K562 (cell line): ENCODE data around the gene CAMSAP2. TPM values are rescaled to one million over a fixed set of nuclear protein-coding genes. Genes with fewer than 3 reads are reported as not detected.

ENCODE experiments used
- ATAC-seq: fragments of 200-7000 bp; cut with Tn5 transposase; 3 replicates; pipeline ENCODE4 v1.9.1; 2020; ENCODE audit warnings: moderate library complexity
- BruUV-seq: library from RNA; stranded (reverse); fragments of 400-500 nt; replicated peaks from 2 replicates; lab custom pipeline; 2021; lab: Mats Ljungman, UMichigan
- CTCF ChIA-PET: fragments of 300-600 bp; formaldehyde crosslinking; extraction: SDS; loops from one replicate; lab custom pipeline; 2021; ENCODE audit warnings: low intra/inter-chr PET ratio; lab: Yijun Ruan, JAX
- POLR2A ChIA-PET: fragments of 300-600, 350-650 bp; sonication (Branson Sonifier 250); formaldehyde crosslinking; extraction: SDS; loops from one replicate; lab custom pipeline; 2021; ENCODE audit warnings: antibody characterized with exemption, inconsistent platforms; lab: Yijun Ruan, JAX
- DNase-seq, 4 experiments: peaks; one replicate each; pipeline versions ENCODE4 v3.0.0 to v3.0.0-alpha.2; 2011 to 2018; ENCODE audit warnings: low spot score in 3 of 4, mixed read lengths in 3 of 4; ENCODE audit errors: extremely low read depth in 1 of 4
- FAIRE-seq: peaks from 2 replicates; lab custom pipeline; 2011; peaks lifted over from hg19 to GRCh38; lab: Jason Lieb, UNC
- H2AFZ ChIP-seq: 2 replicates; pipeline ENCODE4 v1.6.0; 2011; ENCODE audit warnings: low read depth, low read length, control low read depth, inconsistent platforms
- H3K27ac ChIP-seq: fragments of 200-600 bp; 3 replicates; pipeline ENCODE4 v1.8.0; 2011; ENCODE audit warnings: low read depth, mild to moderate bottlenecking, control low read depth, inconsistent platforms, low read length, moderate library complexity, mixed read lengths; ENCODE audit errors: extremely low read depth
- H3K27me3 ChIP-seq, 2 experiments: fragments of 300-600 bp in 1 of 2; 2 replicates in 1 of 2; 3 replicates in 1 of 2; pipeline versions ENCODE4 v1.6.0 to v1.8.0; 2011; ENCODE audit warnings: inconsistent platforms in 2 of 2, low read length in 2 of 2, mild to moderate bottlenecking in 1 of 2, mixed read lengths in 1 of 2, moderate library complexity in 1 of 2; ENCODE audit not compliant: control insufficient read depth in 2 of 2, insufficient read depth in 2 of 2
- H3K36me3 ChIP-seq: fragments of 300-600 bp; 3 replicates; pipeline ENCODE4 v1.8.0; 2011; ENCODE audit warnings: mild to moderate bottlenecking, low read length, inconsistent platforms; ENCODE audit not compliant: control insufficient read depth, insufficient read depth
- H3K4me1 ChIP-seq, 2 experiments: fragments of 200-600 bp in 1 of 2; replicated peaks in 1 of 2; 2 replicates in 1 of 2; 3 replicates in 1 of 2; pipeline versions ENCODE4 v1.5.1 to v1.8.0; 2011; ENCODE audit warnings: inconsistent platforms in 2 of 2, low read length in 2 of 2, mild to moderate bottlenecking in 1 of 2, mixed read lengths in 1 of 2, moderate library complexity in 1 of 2; ENCODE audit not compliant: control insufficient read depth in 2 of 2, insufficient read depth in 2 of 2
- H3K4me2 ChIP-seq: 2 replicates; pipeline ENCODE4 v1.6.1; 2011; ENCODE audit warnings: low read length, control low read depth, inconsistent platforms, mixed read lengths; ENCODE audit not compliant: insufficient read depth
- H3K4me3 ChIP-seq: fragments of 200-600 bp; sonication (generic), shearing (Covaris generic); 2 replicates; pipeline ENCODE4 v1.5.1; 2016; ENCODE audit warnings: control low read depth, inconsistent platforms
- H3K79me2 ChIP-seq: fragments of 200-600 bp; 3 replicates; pipeline ENCODE4 v1.8.0; 2011; ENCODE audit warnings: low read length, inconsistent platforms; ENCODE audit not compliant: control insufficient read depth, insufficient read depth
- H3K9ac ChIP-seq, 2 experiments: 2 replicates each; pipeline versions ENCODE4 v1.6.0 to v1.6.1; 2011; ENCODE audit warnings: low read depth in 2 of 2, low read length in 2 of 2, control low read depth in 1 of 2, inconsistent platforms in 1 of 2, mild to moderate bottlenecking in 1 of 2, mixed read lengths in 1 of 2; ENCODE audit not compliant: insufficient read depth in 1 of 2
- H3K9me1 ChIP-seq: one replicate; pipeline ENCODE4 v1.6.0; 2011; ENCODE audit warnings: inconsistent platforms, mild to moderate bottlenecking, low read length, moderate library complexity; ENCODE audit not compliant: control insufficient read depth, insufficient read depth
- H3K9me3 ChIP-seq: replicated peaks from 2 replicates; pipeline ENCODE4 v1.5.1; 2011; ENCODE audit warnings: low read depth, low read length, inconsistent platforms; ENCODE audit not compliant: control insufficient read depth, insufficient read depth
- H4K20me1 ChIP-seq: replicated peaks from 2 replicates; pipeline ENCODE4 v1.6.1; 2011; ENCODE audit warnings: low read length, inconsistent platforms, mixed read lengths; ENCODE audit not compliant: control insufficient read depth, insufficient read depth
- BHLHE40 ChIP-seq: IDR thresholded peaks from 2 replicates; pipeline ENCODE4 v1.6.1; 2011; ENCODE audit warnings: low read length, improper control_type of control experiment
- FIP1L1 ChIP-seq: fragments of 200-400 bp; formaldehyde crosslinking; IDR thresholded peaks from 2 replicates; pipeline ENCODE4 v1.6.1; 2018; ENCODE audit warnings: mild to moderate bottlenecking, low read depth, low read length; ENCODE audit not compliant: poor library complexity, severe bottlenecking
- HDAC6 ChIP-seq: IDR thresholded peaks from 2 replicates; pipeline ENCODE4 v1.6.1; 2012; ENCODE audit warnings: low read depth, mild to moderate bottlenecking, control low read depth, inconsistent platforms, low read length, moderate library complexity
- HMGN3 ChIP-seq: IDR thresholded peaks from 2 replicates; pipeline ENCODE4 v1.6.1; 2011; ENCODE audit warnings: borderline replicate concordance, low read depth, mild to moderate bottlenecking, mixed read lengths, low read length; ENCODE audit not compliant: insufficient read length; ENCODE audit errors: extremely low read depth
- MED1 ChIP-seq: sonication (generic); formaldehyde crosslinking; IDR thresholded peaks from 2 replicates; pipeline ENCODE4 v1.8.1; 2023; ENCODE audit warnings: missing genetic modification reagents, borderline replicate concordance
- NCOA1 ChIP-seq: fragments of 450-650 bp; IDR thresholded peaks from 2 replicates; pipeline ENCODE4 v1.6.1; 2016; ENCODE audit warnings: low read depth
- NONO ChIP-seq, 2 experiments: fragments of 200-400 bp in 1 of 2; fragments of 450-650 bp in 1 of 2; formaldehyde crosslinking in 1 of 2; IDR thresholded peaks; 2 replicates each; pipeline ENCODE4 v1.6.1; 2017; ENCODE audit warnings: low read depth in 2 of 2, mild to moderate bottlenecking in 2 of 2, moderate library complexity in 2 of 2, low read length in 1 of 2
- NR2C2 ChIP-seq, 2 experiments: fragments of 200-800 bp in 1 of 2; sonication (Bioruptor generic) in 1 of 2; sonication (generic) in 1 of 2; formaldehyde crosslinking in 1 of 2; IDR thresholded peaks; 2 replicates each; pipeline versions ENCODE4 v1.6.1 to v1.8.0; 2016 to 2022; ENCODE audit warnings: mild to moderate bottlenecking in 1 of 2, missing compliant biosample characterization in 1 of 2, missing genetic modification characterization in 1 of 2, missing genetic modification reagents in 1 of 2
- PHB ChIP-seq: fragments of 250-450 bp; sonication (Bioruptor Pico); IDR thresholded peaks from 2 replicates; pipeline ENCODE4 v1.5.0; 2021
- TAF9B ChIP-seq: fragments of 450-650 bp; IDR thresholded peaks from 2 replicates; pipeline ENCODE4 v1.6.1; 2018; ENCODE audit warnings: mild to moderate bottlenecking; ENCODE audit not compliant: partially characterized antibody
- YBX1 ChIP-seq: fragments of 450-650 bp; IDR thresholded peaks from 2 replicates; pipeline ENCODE4 v1.7.1; 2016; ENCODE audit warnings: mild to moderate bottlenecking
- ZKSCAN1 ChIP-seq: fragments of 150-350 bp; IDR thresholded peaks from 2 replicates; pipeline ENCODE4 v1.6.1; 2016; ENCODE audit warnings: low read depth, low read length
- ZNF175 ChIP-seq: fragments of 200-800 bp; sonication (Bioruptor generic); IDR thresholded peaks from 2 replicates; pipeline ENCODE4 v1.6.1; 2016; ENCODE audit warnings: low read depth, mild to moderate bottlenecking, missing genetic modification characterization, missing compliant biosample characterization
- WGBS: fragments of 100-300 bp; shearing (Covaris generic); methylation state at CpG from one replicate; pipeline ENCODE4 v1.1.6; 2016; ENCODE audit warnings: low coverage, mixed read lengths; ENCODE audit not compliant: insufficient coverage; ENCODE audit errors: missing lambda C conversion rate; 5-methylcytosine and 5-hydroxymethylcytosine counted together
- in situ Hi-C: fragments of 300-500 bp; cut with MboI; formaldehyde crosslinking; loops from 4 replicates; pipeline ENCODE4 v1.15.0; 2018; ENCODE audit warnings: inconsistent platforms, mixed read lengths
- intact Hi-C: fragments of 100-400 bp; cut with micrococcal nuclease; formaldehyde crosslinking; loops from 2 replicates; pipeline ENCODE4 v1.14.2; 2022
- polyA plus RNA-seq, 8 experiments: library from polyadenylated mRNA; depleted of rRNA in 4 of 8; stranded (reverse) in 5 of 8; unstranded in 3 of 8; fragments of >200 nt; fragmentation: Nextera tagmentation in 2 of 8; fragmentation: Illumina TruSeq in 1 of 8; extraction: Ambion mirVana in 2 of 8; extraction: Trizol in 1 of 8; gene quantifications; 2 replicates each; pipeline versions ENCODE4 v1.2.1 to v1.2.3, GENCODE V29; 2011 to 2014; ENCODE audit warnings: inconsistent platforms in 1 of 8, missing spikeins in 1 of 8
- total RNA-seq, 7 experiments: library from RNA; depleted of rRNA in 6 of 7; stranded (reverse); fragments of >200 nt in 6 of 7; fragmentation: Illumina TruSeq in 2 of 7; extraction: Trizol in 2 of 7; gene quantifications; 2 replicates each; pipeline versions ENCODE4 v1.2.1 to v1.2.3, GENCODE V29; 2011 to 2021; ENCODE audit warnings: low replicate concordance in 1 of 7
- TF ChIP-seq, protein P1 (sequence below): fragments of 450-650 bp; IDR thresholded peaks from 2 replicates; pipeline ENCODE4 v1.6.1; 2016
- TF ChIP-seq, protein P2 (sequence below), 2 experiments: fragments of 450-650 bp in 1 of 2; sonication (generic) in 1 of 2; formaldehyde crosslinking; conservative IDR thresholded peaks; 2 replicates each; pipeline versions ENCODE4 v1.4.0 to v1.8.1; 2020 to 2022; ENCODE audit warnings: mild to moderate bottlenecking in 1 of 2, missing genetic modification reagents in 1 of 2

Gene CAMSAP2
- total and polyA plus RNA-seq, 9 of the 15 experiments (the other 6 are each of a cell fraction or from before 2014, with no cell fraction given), result 1.4 to 7.5 (median 2.7) TPM

DNA sequence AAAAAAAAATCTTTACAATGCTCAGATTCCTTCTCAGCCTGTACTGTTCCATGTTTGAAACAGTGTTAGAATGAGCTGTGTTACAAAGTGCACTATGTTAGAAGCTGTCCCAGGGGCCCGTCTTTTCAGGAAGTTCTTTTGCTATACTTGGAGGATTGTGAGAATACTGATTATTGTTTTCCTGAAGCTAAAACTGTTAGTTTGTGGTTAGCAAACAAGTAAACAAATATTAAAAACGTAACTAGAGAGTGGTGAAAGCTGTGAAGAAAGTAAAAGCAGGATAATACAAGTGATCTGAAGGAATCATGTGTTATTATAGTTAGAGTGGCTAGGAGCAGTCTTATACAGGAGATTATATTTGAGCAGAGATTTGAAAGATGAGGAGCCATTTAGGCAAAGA, 35.6 kb downstream of the CAMSAP2 start:
- ChIA-PET POLR2A (interaction anchor here (1.5 kb wide), 1 partner anchor 153 kb away, joined by 4 read pairs; no protein-coding TSS in a partner anchor), CTCF (no interaction called here)
- intact Hi-C loops (no loop called here), in situ Hi-C loops (no loop called here)
- DNase-seq (no peak), FAIRE-seq (no peak), ATAC-seq (no peak)
- H3K36me3 ChIP-seq, result no peaks in the 10 kb centered on the region
- no peak overlapping the region for H3K9ac ChIP-seq
- H3K4me1 ChIP-seq, result peaks cover 0 to 5% of the 10 kb centered on the region in 2 experiments; a peak in 2 of 5 replicates
- H3K4me3 ChIP-seq, result no peak overlapping the region
- no peaks in the 10 kb centered on the region for H3K9me3 ChIP-seq
- TF ChIP-seq, protein P1, sequence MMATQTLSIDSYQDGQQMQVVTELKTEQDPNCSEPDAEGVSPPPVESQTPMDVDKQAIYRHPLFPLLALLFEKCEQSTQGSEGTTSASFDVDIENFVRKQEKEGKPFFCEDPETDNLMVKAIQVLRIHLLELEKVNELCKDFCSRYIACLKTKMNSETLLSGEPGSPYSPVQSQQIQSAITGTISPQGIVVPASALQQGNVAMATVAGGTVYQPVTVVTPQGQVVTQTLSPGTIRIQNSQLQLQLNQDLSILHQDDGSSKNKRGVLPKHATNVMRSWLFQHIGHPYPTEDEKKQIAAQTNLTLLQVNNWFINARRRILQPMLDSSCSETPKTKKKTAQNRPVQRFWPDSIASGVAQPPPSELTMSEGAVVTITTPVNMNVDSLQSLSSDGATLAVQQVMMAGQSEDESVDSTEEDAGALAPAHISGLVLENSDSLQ, result no peak
- TF ChIP-seq NR2C2 (CRISPR knock-in tag; IDR thresholded peaks at IDR 0.05) (no peak), NR2C2 (tag; IDR thresholded peaks at IDR 0.05) (no peak), NONO (IDR thresholded peaks at IDR 0.05; ENCODE audit: low read depth in 2 of 2, low read length in 1 of 2) (no peak), FIP1L1 (no peak), ZNF175 (CRISPR knock-in tag) (no peak), PHB (CRISPR knock-in tag) (no peak), HMGN3 (no peak), MED1 (CRISPR knock-in tag) (no peak), ZKSCAN1 (no peak), TAF9B (no peak), BHLHE40 (no peak), HDAC6 (no peak), NCOA1 (no peak), YBX1 (no peak)
- TF ChIP-seq, protein P2, sequence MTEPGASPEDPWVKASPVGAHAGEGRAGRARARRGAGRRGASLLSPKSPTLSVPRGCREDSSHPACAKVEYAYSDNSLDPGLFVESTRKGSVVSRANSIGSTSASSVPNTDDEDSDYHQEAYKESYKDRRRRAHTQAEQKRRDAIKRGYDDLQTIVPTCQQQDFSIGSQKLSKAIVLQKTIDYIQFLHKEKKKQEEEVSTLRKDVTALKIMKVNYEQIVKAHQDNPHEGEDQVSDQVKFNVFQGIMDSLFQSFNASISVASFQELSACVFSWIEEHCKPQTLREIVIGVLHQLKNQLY (CRISPR knock-in tag; conservative IDR thresholded peaks at IDR 0.05), result no peak
- no peaks in the 10 kb centered on the region for H3K27me3 ChIP-seq
- no peak overlapping the region for H3K4me2 ChIP-seq
- H3K9me1 ChIP-seq, result no peaks in the 10 kb centered on the region
- BruUV-seq, result no TSS peak
- no peaks in the 10 kb centered on the region for H4K20me1 ChIP-seq
- H2AFZ ChIP-seq, result no peak overlapping the region
- no peaks in the 10 kb centered on the region for H3K79me2 ChIP-seq
- H3K27ac ChIP-seq, result no peak overlapping the region
- whole genome bisulfite sequencing, result 49% methylated on average over 2 of the region's 2 CpGs
